GM12891 (cell line): ENCODE data around the gene RANBP17.

ENCODE experiments used
- PAX5 ChIP-seq: IDR thresholded peaks from 2 replicates; pipeline ENCODE4 v1.6.1; 2011; ENCODE audit warnings: low read length, moderate library complexity, mild to moderate bottlenecking; ENCODE audit not compliant: insufficient read depth, severe bottlenecking
- POLR2A ChIP-seq: IDR thresholded peaks from 2 replicates; pipeline ENCODE4 v1.6.1; 2011; ENCODE audit warnings: low read depth, low read length, control low read depth
- POLR2AphosphoS5 ChIP-seq: IDR thresholded peaks from 2 replicates; pipeline ENCODE4 v1.6.1; 2011; ENCODE audit warnings: low read depth, low read length, control low read depth
- POU2F2 ChIP-seq: IDR thresholded peaks from 2 replicates; pipeline ENCODE4 v1.6.1; 2011; ENCODE audit warnings: low read depth, mild to moderate bottlenecking, control low read depth, low read length, moderate library complexity
- SPI1 ChIP-seq: IDR thresholded peaks from 2 replicates; pipeline ENCODE4 v1.6.1; 2011; ENCODE audit warnings: low read depth, low read length, control low read depth
- TAF1 ChIP-seq: IDR thresholded peaks from 2 replicates; pipeline ENCODE4 v1.6.1; 2011; ENCODE audit warnings: low read depth, low read length, control low read depth

DNA sequence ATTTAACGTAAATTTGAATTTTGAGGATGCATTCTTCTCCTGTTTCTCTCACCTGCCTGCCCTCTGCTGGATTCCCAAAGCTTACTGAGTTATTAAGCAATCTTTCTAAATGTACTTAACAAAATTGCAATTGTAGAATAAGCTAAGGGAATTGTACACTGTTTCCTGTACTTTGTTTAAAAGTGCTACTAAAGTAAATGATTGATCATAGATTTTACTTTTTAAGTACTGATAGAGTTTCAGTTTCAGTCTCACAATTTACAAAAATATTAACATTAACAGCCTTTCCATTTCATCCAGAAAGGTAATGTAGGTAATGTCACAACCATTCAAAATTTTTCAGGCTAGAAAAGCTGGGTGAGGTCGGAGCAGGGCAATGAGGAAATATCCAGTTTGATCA lies 4.8 kb upstream of the RANBP17 start:
- no peak for TF ChIP-seq POLR2AphosphoS5
- TF ChIP-seq POU2F2: no peak
- TF ChIP-seq POLR2A: no peak
- TF ChIP-seq TAF1: no peak
- TF ChIP-seq SPI1: no peak
- no peak for TF ChIP-seq PAX5
